Mesenchymal stem cell (in vitro differentiated cells and primary cell): ENCODE results near the gene C18orf63.
A peak's percentile ranks its signal among the peaks of the same experiment; 100 is the strongest.

Experiments used
- DNase-seq: peaks from one replicate; pipeline ENCODE4 v3.0.0-alpha.2; 2013
- H2AFZ ChIP-seq: one replicate; pipeline ENCODE4 v1.6.1; 2013; ENCODE audit warnings: low read depth, mild to moderate bottlenecking, control low read depth, inconsistent platforms, low read length, moderate library complexity
- H2AK5ac ChIP-seq: 2 replicates; pipeline ENCODE4 v1.6.1; 2013; ENCODE audit warnings: low read length, moderate library complexity, mild to moderate bottlenecking, inconsistent platforms; ENCODE audit not compliant: severe bottlenecking
- H2BK120ac ChIP-seq: one replicate; pipeline ENCODE4 v1.6.1; 2013; ENCODE audit warnings: low read depth, mild to moderate bottlenecking, inconsistent platforms, low read length, moderate library complexity
- H2BK12ac ChIP-seq, 2 experiments: one replicate each; pipeline ENCODE4 v1.6.1; 2013; ENCODE audit warnings: inconsistent platforms in 2 of 2, low read length in 2 of 2, mild to moderate bottlenecking in 2 of 2, moderate library complexity in 2 of 2, control low read depth in 1 of 2
- H2BK15ac ChIP-seq: one replicate; pipeline ENCODE4 v1.6.1; 2013; ENCODE audit warnings: mild to moderate bottlenecking, low read depth, inconsistent platforms; ENCODE audit not compliant: poor library complexity, severe bottlenecking
- H2BK5ac ChIP-seq: 2 replicates; pipeline ENCODE4 v1.6.1; 2013; ENCODE audit warnings: low read depth, mild to moderate bottlenecking, low read length, control low read depth, inconsistent platforms; ENCODE audit not compliant: poor library complexity, severe bottlenecking
- H3K14ac ChIP-seq, 2 experiments: one replicate each; pipeline ENCODE4 v1.6.1; 2013; ENCODE audit warnings: inconsistent platforms in 2 of 2, low read length in 2 of 2, control low read depth in 1 of 2, mild to moderate bottlenecking in 1 of 2, moderate library complexity in 1 of 2
- H3K18ac ChIP-seq, 2 experiments: one replicate each; pipeline ENCODE4 v1.6.1; 2013; ENCODE audit warnings: inconsistent platforms in 2 of 2, low read length in 2 of 2, control low read depth in 1 of 2, low read depth in 1 of 2, mild to moderate bottlenecking in 1 of 2
- H3K23ac ChIP-seq, 2 experiments: one replicate each; pipeline ENCODE4 v1.6.1; 2013; ENCODE audit warnings: inconsistent platforms in 2 of 2, low read length in 2 of 2, mild to moderate bottlenecking in 2 of 2, moderate library complexity in 2 of 2, control low read depth in 1 of 2
- H3K27ac ChIP-seq: 2 replicates; pipeline ENCODE4 v1.5.1; 2013; ENCODE audit warnings: mild to moderate bottlenecking, moderate library complexity, low read length, control low read depth, inconsistent platforms; ENCODE audit not compliant: poor library complexity, severe bottlenecking
- H3K27me3 ChIP-seq, 2 experiments: 2 replicates each; pipeline versions ENCODE4 v1.6.1 to v1.7.0; 2013; ENCODE audit warnings: low read length in 2 of 2, mild to moderate bottlenecking in 2 of 2, moderate library complexity in 2 of 2, control low read depth in 1 of 2, inconsistent platforms in 1 of 2; ENCODE audit not compliant: control insufficient read depth in 1 of 2, insufficient read depth in 1 of 2
- H3K36me3 ChIP-seq, 2 experiments: 2 replicates each; pipeline versions ENCODE4 v1.6.1 to v1.7.0; 2013; ENCODE audit warnings: low read length in 2 of 2, control low read depth in 1 of 2, inconsistent platforms in 1 of 2, low read depth in 1 of 2, mild to moderate bottlenecking in 1 of 2; ENCODE audit not compliant: insufficient read depth in 2 of 2, control insufficient read depth in 1 of 2
- H3K4ac ChIP-seq, 2 experiments: one replicate each; pipeline ENCODE4 v1.6.1; 2013; ENCODE audit warnings: inconsistent platforms in 2 of 2, low read length in 2 of 2, mild to moderate bottlenecking in 2 of 2, moderate library complexity in 2 of 2, control low read depth in 1 of 2, low read depth in 1 of 2
- H3K4me1 ChIP-seq: 2 replicates; pipeline ENCODE4 v1.6.1; 2013; ENCODE audit warnings: low read depth, low read length, control low read depth; ENCODE audit not compliant: control insufficient read depth, insufficient read depth
- H3K4me2 ChIP-seq: 2 replicates; pipeline ENCODE4 v1.6.1; 2013; ENCODE audit warnings: low read length, mild to moderate bottlenecking, inconsistent platforms; ENCODE audit not compliant: poor library complexity, severe bottlenecking
- H3K4me3 ChIP-seq, 2 experiments: 2 replicates each; pipeline versions ENCODE4 v1.5.1 to v1.7.0; 2013; ENCODE audit warnings: low read length in 2 of 2, mild to moderate bottlenecking in 2 of 2, control low read depth in 1 of 2, low read depth in 1 of 2; ENCODE audit not compliant: insufficient read depth in 1 of 2
- H3K79me1 ChIP-seq: replicated peaks from 2 replicates; pipeline ENCODE4 v1.6.1; 2013; ENCODE audit warnings: mild to moderate bottlenecking, control low read depth, low read length, inconsistent platforms; ENCODE audit not compliant: poor library complexity, severe bottlenecking
- H3K9ac ChIP-seq: 2 replicates; pipeline ENCODE4 v1.7.0; 2013; ENCODE audit warnings: mild to moderate bottlenecking, low read length, moderate library complexity
- H3K9me3 ChIP-seq: 2 replicates; pipeline ENCODE4 v1.7.0; 2013; ENCODE audit warnings: mild to moderate bottlenecking, low read length; ENCODE audit not compliant: control insufficient read depth
- H4K8ac ChIP-seq: one replicate; pipeline ENCODE4 v1.6.1; 2013; ENCODE audit warnings: inconsistent platforms, mild to moderate bottlenecking, low read length, moderate library complexity
- H4K91ac ChIP-seq: one replicate; pipeline ENCODE4 v1.6.1; 2013; ENCODE audit warnings: mild to moderate bottlenecking, low read length, inconsistent platforms
- WGBS: methylation state at CpG from one replicate; pipeline ENCODE4 v1.1.7; 2013; ENCODE audit warnings: mixed read lengths; 5-methylcytosine and 5-hydroxymethylcytosine counted together

The C18orf63 gene

GRCh38 chr18:74373428-74373827, 57.8 kb downstream of the C18orf63 start:
- WGBS = 94% methylated on average over 3 of the region's 8 CpGs
- Histone ChIP-seq H3K23ac (no peak overlapping the region), H3K18ac (no peak overlapping the region), H3K79me1 (no peaks in the 10 kb centered on the region), H3K14ac (no peak overlapping the region), H2BK120ac (no peak overlapping the region), H2AFZ (no peak overlapping the region), H3K36me3 (no peaks in the 10 kb centered on the region), H3K4me3 (no peak overlapping the region), H3K4ac (no peak overlapping the region), H2BK12ac (no peak overlapping the region), H4K91ac (no peak overlapping the region), H3K27ac (no peak overlapping the region), H2BK15ac (no peak overlapping the region), H2BK5ac (no peak overlapping the region), H3K9me3 (no peaks in the 10 kb centered on the region), H2AK5ac (no peak overlapping the region), H3K27me3 (peaks cover 0 to 10% of the 10 kb centered on the region in 2 experiments), H3K4me2 (no peak overlapping the region), H3K9ac (no peak overlapping the region), H4K8ac (no peak overlapping the region), H3K4me1 (peaks cover 6% of the 10 kb centered on the region)
- DNase-seq = no peak

- WGBS = 83% methylated on average over 5 of the region's 6 CpGs
- H3K14ac ChIP-seq = no peak overlapping the region
- no peaks in the 10 kb centered on the region for H3K36me3 ChIP-seq
- no peak overlapping the region for H2BK120ac ChIP-seq
- H2AFZ ChIP-seq = no peak overlapping the region
- H3K4me1 ChIP-seq = peaks cover 7% of the 10 kb centered on the region
- peak overlapping the region; percentile 61 for H3K27ac ChIP-seq
- H2BK12ac ChIP-seq = no peak overlapping the region
- no peak overlapping the region for H2BK5ac ChIP-seq
- DNase-seq = no peak
- no peak overlapping the region for H2BK15ac ChIP-seq
- no peak overlapping the region for H4K8ac ChIP-seq
- no peak overlapping the region for H2AK5ac ChIP-seq
- peak overlapping the region; percentile 56 for H3K9ac ChIP-seq
- H3K18ac ChIP-seq = no peak overlapping the region
- no peak overlapping the region for H4K91ac ChIP-seq
- H3K27me3 ChIP-seq = peaks cover 0 to 11% of the 10 kb centered on the region in 2 experiments
- H3K23ac ChIP-seq = no peak overlapping the region
- H3K4me2 ChIP-seq = no peak overlapping the region
- no peak overlapping the region for H3K4ac ChIP-seq
- H3K4me3 ChIP-seq = no peak overlapping the region
- H3K9me3 ChIP-seq = no peaks in the 10 kb centered on the region
- no peaks in the 10 kb centered on the region for H3K79me1 ChIP-seq
These were observed 60.4 kb downstream of the C18orf63 start for GRCh38 chr18:74375999-74376398.

DNA sequence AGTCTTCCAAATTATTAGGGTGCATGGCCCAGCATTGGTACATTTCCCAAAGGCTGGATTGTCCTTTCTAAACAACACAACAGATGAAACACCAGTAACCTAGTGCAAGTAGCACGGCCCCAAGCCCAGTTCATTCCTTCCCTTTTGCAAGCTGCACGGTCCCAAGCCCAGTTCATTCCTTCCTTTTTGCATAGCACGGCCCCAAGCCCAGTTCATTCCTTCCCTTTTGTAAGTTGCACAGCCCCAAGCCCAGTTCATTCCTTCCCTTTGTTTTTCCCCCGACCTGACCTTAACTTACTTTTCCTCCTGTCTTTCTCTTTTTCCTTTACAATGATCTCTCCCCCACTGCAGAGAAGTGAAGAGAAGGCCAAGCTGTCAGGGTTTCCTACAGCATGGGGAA, 60.9 kb downstream of the C18orf63 start:
- Histone ChIP-seq H4K8ac (no peak overlapping the region), H3K23ac (no peak overlapping the region), H3K4me1 (peaks cover 7% of the 10 kb centered on the region), H3K36me3 (no peaks in the 10 kb centered on the region), H3K27me3 (peaks cover 0 to 11% of the 10 kb centered on the region in 2 experiments), H3K14ac (no peak overlapping the region), H2AFZ (no peak overlapping the region), H3K27ac (no peak overlapping the region), H2BK5ac (no peak overlapping the region), H2BK12ac (no peak overlapping the region), H3K4ac (no peak overlapping the region), H3K79me1 (no peaks in the 10 kb centered on the region), H4K91ac (no peak overlapping the region), H3K9ac (no peak overlapping the region), H2AK5ac (no peak overlapping the region), H2BK120ac (no peak overlapping the region), H2BK15ac (no peak overlapping the region), H3K4me3 (no peak overlapping the region), H3K18ac (no peak overlapping the region), H3K4me2 (no peak overlapping the region), H3K9me3 (no peaks in the 10 kb centered on the region)
- DNase-seq = no peak
- 82% methylated on average over 4 of the region's 4 CpGs for WGBS

GRCh38 chr18:74377776-74378175, 62.1 kb downstream of the C18orf63 start:
- Histone ChIP-seq H3K4me1 (peaks cover 8% of the 10 kb centered on the region), H2BK120ac (no peak overlapping the region), H2AFZ (no peak overlapping the region), H3K9me3 (no peaks in the 10 kb centered on the region), H2BK15ac (no peak overlapping the region), H3K27ac (no peak overlapping the region), H3K79me1 (no peaks in the 10 kb centered on the region), H2BK12ac (no peak overlapping the region), H3K36me3 (no peaks in the 10 kb centered on the region), H3K4me2 (no peak overlapping the region), H3K4me3 (no peak overlapping the region), H4K91ac (no peak overlapping the region), H3K9ac (peak overlapping the region; percentile 3), H3K27me3 (peaks cover 4 to 12% of the 10 kb centered on the region in 2 experiments), H2BK5ac (no peak overlapping the region), H2AK5ac (no peak overlapping the region), H3K18ac (no peak overlapping the region), H3K23ac (no peak overlapping the region), H3K14ac (no peak overlapping the region), H3K4ac (no peak overlapping the region), H4K8ac (no peak overlapping the region)
- WGBS = no CpG with 5 or more reads among the region's 1 CpG
- DNase-seq = no peak
